K562 (cell line): Measurements from ENCODE around the gene CSRNP3. TPM values are rescaled to one million over a fixed set of nuclear protein-coding genes. Genes with fewer than 3 reads are reported as not detected.

Experiments used
- ATAC-seq: fragments of 200-7000 bp; cut with Tn5 transposase; 3 replicates; pipeline ENCODE4 v1.9.1; 2020; ENCODE audit warnings: moderate library complexity
- BruUV-seq: library from RNA; stranded (reverse); fragments of 400-500 nt; replicated peaks from 2 replicates; lab custom pipeline; 2021; lab: Mats Ljungman, UMichigan
- CTCF ChIA-PET: fragments of 300-600 bp; formaldehyde crosslinking; extraction: SDS; loops from one replicate; lab custom pipeline; 2021; ENCODE audit warnings: low intra/inter-chr PET ratio; lab: Yijun Ruan, JAX
- POLR2A ChIA-PET: fragments of 300-600, 350-650 bp; sonication (Branson Sonifier 250); formaldehyde crosslinking; extraction: SDS; loops from one replicate; lab custom pipeline; 2021; ENCODE audit warnings: antibody characterized with exemption, inconsistent platforms; lab: Yijun Ruan, JAX
- DNase-seq, 4 experiments: peaks; one replicate each; pipeline versions ENCODE4 v3.0.0 to v3.0.0-alpha.2; 2011 to 2018; ENCODE audit warnings: low spot score in 3 of 4, mixed read lengths in 3 of 4; ENCODE audit errors: extremely low read depth in 1 of 4
- FAIRE-seq: peaks from 2 replicates; lab custom pipeline; 2011; peaks lifted over from hg19 to GRCh38; lab: Jason Lieb, UNC
- H2AFZ ChIP-seq: 2 replicates; pipeline ENCODE4 v1.6.0; 2011; ENCODE audit warnings: low read depth, low read length, control low read depth, inconsistent platforms
- H3K27ac ChIP-seq: fragments of 200-600 bp; 3 replicates; pipeline ENCODE4 v1.8.0; 2011; ENCODE audit warnings: low read depth, mild to moderate bottlenecking, control low read depth, inconsistent platforms, low read length, moderate library complexity, mixed read lengths; ENCODE audit errors: extremely low read depth
- H3K27me3 ChIP-seq, 2 experiments: fragments of 300-600 bp in 1 of 2; 2 replicates in 1 of 2; 3 replicates in 1 of 2; pipeline versions ENCODE4 v1.6.0 to v1.8.0; 2011; ENCODE audit warnings: inconsistent platforms in 2 of 2, low read length in 2 of 2, mild to moderate bottlenecking in 1 of 2, mixed read lengths in 1 of 2, moderate library complexity in 1 of 2; ENCODE audit not compliant: control insufficient read depth in 2 of 2, insufficient read depth in 2 of 2
- H3K36me3 ChIP-seq: fragments of 300-600 bp; 3 replicates; pipeline ENCODE4 v1.8.0; 2011; ENCODE audit warnings: mild to moderate bottlenecking, low read length, inconsistent platforms; ENCODE audit not compliant: control insufficient read depth, insufficient read depth
- H3K4me1 ChIP-seq, 2 experiments: fragments of 200-600 bp in 1 of 2; replicated peaks in 1 of 2; 2 replicates in 1 of 2; 3 replicates in 1 of 2; pipeline versions ENCODE4 v1.5.1 to v1.8.0; 2011; ENCODE audit warnings: inconsistent platforms in 2 of 2, low read length in 2 of 2, mild to moderate bottlenecking in 1 of 2, mixed read lengths in 1 of 2, moderate library complexity in 1 of 2; ENCODE audit not compliant: control insufficient read depth in 2 of 2, insufficient read depth in 2 of 2
- H3K4me2 ChIP-seq: 2 replicates; pipeline ENCODE4 v1.6.1; 2011; ENCODE audit warnings: low read length, control low read depth, inconsistent platforms, mixed read lengths; ENCODE audit not compliant: insufficient read depth
- H3K4me3 ChIP-seq: fragments of 200-600 bp; sonication (generic), shearing (Covaris generic); 2 replicates; pipeline ENCODE4 v1.5.1; 2016; ENCODE audit warnings: control low read depth, inconsistent platforms
- H3K79me2 ChIP-seq: fragments of 200-600 bp; 3 replicates; pipeline ENCODE4 v1.8.0; 2011; ENCODE audit warnings: low read length, inconsistent platforms; ENCODE audit not compliant: control insufficient read depth, insufficient read depth
- H3K9ac ChIP-seq, 2 experiments: 2 replicates each; pipeline versions ENCODE4 v1.6.0 to v1.6.1; 2011; ENCODE audit warnings: low read depth in 2 of 2, low read length in 2 of 2, control low read depth in 1 of 2, inconsistent platforms in 1 of 2, mild to moderate bottlenecking in 1 of 2, mixed read lengths in 1 of 2; ENCODE audit not compliant: insufficient read depth in 1 of 2
- H3K9me1 ChIP-seq: one replicate; pipeline ENCODE4 v1.6.0; 2011; ENCODE audit warnings: inconsistent platforms, mild to moderate bottlenecking, low read length, moderate library complexity; ENCODE audit not compliant: control insufficient read depth, insufficient read depth
- H3K9me3 ChIP-seq: replicated peaks from 2 replicates; pipeline ENCODE4 v1.5.1; 2011; ENCODE audit warnings: low read depth, low read length, inconsistent platforms; ENCODE audit not compliant: control insufficient read depth, insufficient read depth
- H4K20me1 ChIP-seq: replicated peaks from 2 replicates; pipeline ENCODE4 v1.6.1; 2011; ENCODE audit warnings: low read length, inconsistent platforms, mixed read lengths; ENCODE audit not compliant: control insufficient read depth, insufficient read depth
- CEBPG ChIP-seq, 3 experiments: fragments of 200-800 bp in 1 of 3; sonication (Bioruptor generic) in 1 of 3; sonication (generic) in 1 of 3; formaldehyde crosslinking in 1 of 3; IDR thresholded peaks in 2 of 3; conservative IDR thresholded peaks in 1 of 3; 2 replicates each; pipeline versions ENCODE4 v1.6.1 to v1.8.0; 2016 to 2022; ENCODE audit warnings: missing compliant biosample characterization in 2 of 3, missing genetic modification characterization in 2 of 3, mild to moderate bottlenecking in 1 of 3, missing genetic modification reagents in 1 of 3
- COPS2 ChIP-seq: fragments of 450-650 bp; conservative IDR thresholded peaks from 2 replicates; pipeline ENCODE4 v1.6.1; 2016; ENCODE audit warnings: mild to moderate bottlenecking, moderate library complexity
- PCBP2 ChIP-seq: fragments of 200-400 bp; formaldehyde crosslinking; IDR thresholded peaks from 2 replicates; pipeline ENCODE4 v1.6.1; 2018; ENCODE audit warnings: low read length, low read depth, mild to moderate bottlenecking, moderate library complexity; ENCODE audit not compliant: poor library complexity, severe bottlenecking
- TCF7 ChIP-seq: sonication (generic); IDR thresholded peaks from 2 replicates; pipeline ENCODE4 v1.6.1; 2016; ENCODE audit warnings: antibody characterized with exemption, borderline replicate concordance
- ZC3H4 ChIP-seq: sonication (generic); formaldehyde crosslinking; IDR thresholded peaks from 2 replicates; pipeline ENCODE4 v1.9.0; 2021; ENCODE audit warnings: missing genetic modification reagents, borderline replicate concordance
- in situ Hi-C: fragments of 300-500 bp; cut with MboI; formaldehyde crosslinking; loops from 4 replicates; pipeline ENCODE4 v1.15.0; 2018; ENCODE audit warnings: inconsistent platforms, mixed read lengths
- intact Hi-C: fragments of 100-400 bp; cut with micrococcal nuclease; formaldehyde crosslinking; loops from 2 replicates; pipeline ENCODE4 v1.14.2; 2022
- polyA plus RNA-seq, 8 experiments: library from polyadenylated mRNA; depleted of rRNA in 4 of 8; stranded (reverse) in 5 of 8; unstranded in 3 of 8; fragments of >200 nt; fragmentation: Nextera tagmentation in 2 of 8; fragmentation: Illumina TruSeq in 1 of 8; extraction: Ambion mirVana in 2 of 8; extraction: Trizol in 1 of 8; gene quantifications; 2 replicates each; pipeline versions ENCODE4 v1.2.1 to v1.2.3, GENCODE V29; 2011 to 2014; ENCODE audit warnings: inconsistent platforms in 1 of 8, missing spikeins in 1 of 8
- total RNA-seq, 7 experiments: library from RNA; depleted of rRNA in 6 of 7; stranded (reverse); fragments of >200 nt in 6 of 7; fragmentation: Illumina TruSeq in 2 of 7; extraction: Trizol in 2 of 7; gene quantifications; 2 replicates each; pipeline versions ENCODE4 v1.2.1 to v1.2.3, GENCODE V29; 2011 to 2021; ENCODE audit warnings: low replicate concordance in 1 of 7
- TF ChIP-seq, protein P1 (sequence below): IDR thresholded peaks from 2 replicates; pipeline ENCODE4 v1.6.1; 2011; ENCODE audit warnings: borderline replicate concordance, low read depth, mild to moderate bottlenecking, moderate library complexity, low read length; ENCODE audit not compliant: insufficient read depth, poor library complexity, severe bottlenecking
- TF ChIP-seq, protein P2 (sequence below): fragments of 250-450 bp; sonication (Bioruptor Pico); IDR thresholded peaks from 2 replicates; pipeline ENCODE4 v1.5.0; 2022; ENCODE audit warnings: mild to moderate bottlenecking
- TF ChIP-seq, protein P3 (sequence below): fragments of 250-450 bp; sonication (Bioruptor Pico); IDR thresholded peaks from 2 replicates; pipeline ENCODE4 v1.5.0; 2021; ENCODE audit warnings: mild to moderate bottlenecking, moderate library complexity
- TF ChIP-seq, protein P4 (sequence below): fragments of 250-450 bp; sonication (Bioruptor Pico); IDR thresholded peaks from 2 replicates; pipeline ENCODE4 v1.8.0; 2021; ENCODE audit warnings: moderate library complexity, mild to moderate bottlenecking, inconsistent platforms
- TF ChIP-seq, protein P5 (sequence below): sonication (generic); formaldehyde crosslinking; IDR thresholded peaks from 2 replicates; pipeline ENCODE4 v1.8.0; 2023; ENCODE audit warnings: mild to moderate bottlenecking, missing genetic modification reagents

Gene CSRNP3
- total and polyA plus RNA-seq, 9 of the 15 experiments (the other 6 are each of a cell fraction or from before 2014, with no cell fraction given), result not detected

DNA sequence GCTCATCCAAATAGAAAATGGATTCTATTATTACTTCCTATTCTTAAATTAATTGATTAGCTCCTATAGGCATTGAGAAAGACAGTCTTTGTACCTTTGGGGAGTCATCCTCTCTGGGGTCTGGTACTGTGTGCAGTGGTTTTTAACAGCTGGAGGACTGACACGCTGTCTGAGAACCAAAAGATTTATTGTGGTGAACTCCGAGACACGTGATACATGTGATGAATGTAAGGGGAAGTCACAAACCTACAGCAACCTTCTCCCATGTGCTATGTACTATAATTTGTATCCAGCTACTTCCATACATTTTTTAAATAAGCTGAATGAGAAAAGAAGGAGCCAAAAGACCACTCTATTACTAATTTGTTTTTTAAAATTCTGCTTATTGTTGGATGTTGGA, 190.9 kb downstream of the CSRNP3 start (continued):
- TF ChIP-seq, protein P1, sequence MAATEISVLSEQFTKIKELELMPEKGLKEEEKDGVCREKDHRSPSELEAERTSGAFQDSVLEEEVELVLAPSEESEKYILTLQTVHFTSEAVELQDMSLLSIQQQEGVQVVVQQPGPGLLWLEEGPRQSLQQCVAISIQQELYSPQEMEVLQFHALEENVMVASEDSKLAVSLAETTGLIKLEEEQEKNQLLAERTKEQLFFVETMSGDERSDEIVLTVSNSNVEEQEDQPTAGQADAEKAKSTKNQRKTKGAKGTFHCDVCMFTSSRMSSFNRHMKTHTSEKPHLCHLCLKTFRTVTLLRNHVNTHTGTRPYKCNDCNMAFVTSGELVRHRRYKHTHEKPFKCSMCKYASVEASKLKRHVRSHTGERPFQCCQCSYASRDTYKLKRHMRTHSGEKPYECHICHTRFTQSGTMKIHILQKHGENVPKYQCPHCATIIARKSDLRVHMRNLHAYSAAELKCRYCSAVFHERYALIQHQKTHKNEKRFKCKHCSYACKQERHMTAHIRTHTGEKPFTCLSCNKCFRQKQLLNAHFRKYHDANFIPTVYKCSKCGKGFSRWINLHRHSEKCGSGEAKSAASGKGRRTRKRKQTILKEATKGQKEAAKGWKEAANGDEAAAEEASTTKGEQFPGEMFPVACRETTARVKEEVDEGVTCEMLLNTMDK, result no peak
- no peak for TF ChIP-seq TCF7

DNA sequence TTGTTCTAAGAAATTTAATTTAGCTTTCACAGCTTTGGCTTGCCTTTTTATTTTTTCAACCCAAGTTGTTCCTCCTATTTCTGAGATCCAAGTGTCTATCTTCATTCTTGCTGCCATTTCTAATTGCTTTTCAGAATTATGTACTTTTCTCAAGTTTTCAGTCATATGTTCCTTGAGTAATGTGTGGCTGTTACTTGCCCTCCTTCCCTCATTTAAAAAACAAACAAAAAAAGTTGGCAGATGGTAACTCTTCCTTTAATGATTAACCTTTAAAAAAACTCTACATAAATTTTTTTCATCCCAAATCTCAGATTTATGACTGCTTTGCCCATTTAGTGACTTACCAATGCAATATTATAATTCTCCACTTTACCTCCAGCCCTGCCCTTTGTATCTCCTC, 193.2 kb downstream of the CSRNP3 start:
- Histone ChIP-seq H2AFZ (no peak overlapping the region), H3K9ac (no peak overlapping the region), H3K4me2 (no peak overlapping the region), H3K4me1 (no peaks in the 10 kb centered on the region), H3K36me3 (no peaks in the 10 kb centered on the region), H3K27ac (no peak overlapping the region), H3K9me1 (no peaks in the 10 kb centered on the region), H3K79me2 (no peaks in the 10 kb centered on the region), H3K27me3 (no peaks in the 10 kb centered on the region), H3K4me3 (no peak overlapping the region), H4K20me1 (no peaks in the 10 kb centered on the region), H3K9me3 (no peaks in the 10 kb centered on the region)
- BruUV-seq, result no TSS peak
- CTCF ChIA-PET, result no interaction called here
- POLR2A ChIA-PET, result no interaction called here
- FAIRE-seq (no peak), DNase-seq (no peak), ATAC-seq (no peak)
- in situ Hi-C loops (no loop called here), intact Hi-C loops (no loop called here)
- TF ChIP-seq, protein P2, sequence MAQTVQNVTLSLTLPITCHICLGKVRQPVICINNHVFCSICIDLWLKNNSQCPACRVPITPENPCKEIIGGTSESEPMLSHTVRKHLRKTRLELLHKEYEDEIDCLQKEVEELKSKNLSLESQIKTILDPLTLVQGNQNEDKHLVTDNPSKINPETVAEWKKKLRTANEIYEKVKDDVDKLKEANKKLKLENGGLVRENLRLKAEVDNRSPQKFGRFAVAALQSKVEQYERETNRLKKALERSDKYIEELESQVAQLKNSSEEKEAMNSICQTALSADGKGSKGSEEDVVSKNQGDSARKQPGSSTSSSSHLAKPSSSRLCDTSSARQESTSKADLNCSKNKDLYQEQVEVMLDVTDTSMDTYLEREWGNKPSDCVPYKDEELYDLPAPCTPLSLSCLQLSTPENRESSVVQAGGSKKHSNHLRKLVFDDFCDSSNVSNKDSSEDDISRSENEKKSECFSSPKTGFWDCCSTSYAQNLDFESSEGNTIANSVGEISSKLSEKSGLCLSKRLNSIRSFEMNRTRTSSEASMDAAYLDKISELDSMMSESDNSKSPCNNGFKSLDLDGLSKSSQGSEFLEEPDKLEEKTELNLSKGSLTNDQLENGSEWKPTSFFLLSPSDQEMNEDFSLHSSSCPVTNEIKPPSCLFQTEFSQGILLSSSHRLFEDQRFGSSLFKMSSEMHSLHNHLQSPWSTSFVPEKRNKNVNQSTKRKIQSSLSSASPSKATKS (CRISPR knock-in tag), result no peak
- TF ChIP-seq, protein P3, sequence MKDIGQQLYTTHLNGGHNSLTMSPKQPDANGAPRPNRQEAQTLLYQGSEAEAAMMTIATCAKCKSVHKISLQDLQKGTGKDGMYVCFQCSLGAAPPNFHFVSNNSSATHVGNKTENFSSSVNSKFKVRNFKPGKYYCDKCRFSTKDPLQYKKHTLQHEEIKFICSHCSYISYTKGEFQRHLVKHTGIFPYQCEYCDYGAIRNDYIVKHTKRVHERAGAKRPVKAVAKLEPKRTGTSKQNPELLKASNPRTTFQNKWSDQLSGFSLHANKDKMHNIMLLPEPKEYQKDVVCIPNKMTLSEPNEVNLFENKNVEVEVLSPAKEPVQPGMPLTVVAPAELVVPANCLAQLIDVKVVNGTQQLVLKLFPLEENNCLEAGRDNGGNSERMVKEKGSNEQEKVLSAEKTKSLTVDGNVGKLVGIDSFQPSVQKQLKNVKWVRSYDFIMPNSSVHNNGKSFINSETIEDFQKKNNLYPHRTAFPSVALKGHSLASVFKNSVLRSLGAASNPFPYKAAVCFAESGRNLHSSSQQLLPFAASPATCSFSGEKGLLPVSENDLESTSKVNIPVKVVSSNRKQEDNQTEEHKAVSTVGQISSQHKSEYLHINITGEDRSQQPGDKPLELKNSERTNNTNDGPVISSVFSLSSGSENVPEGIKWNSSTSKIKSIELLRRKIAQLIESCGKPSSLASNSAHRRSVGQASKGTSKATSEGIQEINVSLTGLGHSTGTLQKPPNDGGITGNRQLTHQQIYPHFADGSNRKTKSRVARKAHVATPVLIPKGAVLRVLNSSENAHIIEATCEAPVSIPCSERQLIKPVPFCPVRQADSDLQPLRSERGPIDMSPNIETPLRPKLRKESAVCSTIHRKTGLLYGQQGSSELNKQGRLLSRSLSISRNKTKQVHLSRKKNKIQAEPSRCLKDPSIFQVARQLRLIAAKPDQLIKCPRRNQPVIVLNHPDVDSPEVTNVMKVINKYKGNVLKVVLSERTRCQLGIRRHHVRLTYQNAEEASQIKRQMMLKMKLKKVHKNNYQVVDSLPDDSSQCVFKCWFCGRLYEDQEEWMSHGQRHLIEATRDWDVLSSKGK (CRISPR knock-in tag), result no peak
- TF ChIP-seq CEBPG (CRISPR knock-in tag; IDR thresholded peaks at IDR 0.05) (no peak), CEBPG (tag; conservative IDR thresholded peaks at IDR 0.05 in 1 of 2, IDR thresholded peaks at IDR 0.05 in 1 of 2) (no peak), COPS2 (no peak), PCBP2 (no peak), ZC3H4 (no peak)
- TF ChIP-seq, protein P4, sequence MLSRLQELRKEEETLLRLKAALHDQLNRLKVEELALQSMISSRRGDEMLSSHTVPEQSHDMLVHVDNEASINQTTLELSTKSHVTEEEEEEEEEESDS (CRISPR knock-in tag), result no peak
- TF ChIP-seq, protein P5, sequence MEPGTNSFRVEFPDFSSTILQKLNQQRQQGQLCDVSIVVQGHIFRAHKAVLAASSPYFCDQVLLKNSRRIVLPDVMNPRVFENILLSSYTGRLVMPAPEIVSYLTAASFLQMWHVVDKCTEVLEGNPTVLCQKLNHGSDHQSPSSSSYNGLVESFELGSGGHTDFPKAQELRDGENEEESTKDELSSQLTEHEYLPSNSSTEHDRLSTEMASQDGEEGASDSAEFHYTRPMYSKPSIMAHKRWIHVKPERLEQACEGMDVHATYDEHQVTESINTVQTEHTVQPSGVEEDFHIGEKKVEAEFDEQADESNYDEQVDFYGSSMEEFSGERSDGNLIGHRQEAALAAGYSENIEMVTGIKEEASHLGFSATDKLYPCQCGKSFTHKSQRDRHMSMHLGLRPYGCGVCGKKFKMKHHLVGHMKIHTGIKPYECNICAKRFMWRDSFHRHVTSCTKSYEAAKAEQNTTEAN (CRISPR knock-in tag), result no peak
